ENCODE results near the gene RNFT2. TPM values are rescaled to one million over a fixed set of nuclear protein-coding genes. Genes with fewer than 3 reads are reported as not detected.

RNFT2 gene
- total RNA-seq, 2 donors from 2014 or later = 0.32 to 4.7 TPM

DNA sequence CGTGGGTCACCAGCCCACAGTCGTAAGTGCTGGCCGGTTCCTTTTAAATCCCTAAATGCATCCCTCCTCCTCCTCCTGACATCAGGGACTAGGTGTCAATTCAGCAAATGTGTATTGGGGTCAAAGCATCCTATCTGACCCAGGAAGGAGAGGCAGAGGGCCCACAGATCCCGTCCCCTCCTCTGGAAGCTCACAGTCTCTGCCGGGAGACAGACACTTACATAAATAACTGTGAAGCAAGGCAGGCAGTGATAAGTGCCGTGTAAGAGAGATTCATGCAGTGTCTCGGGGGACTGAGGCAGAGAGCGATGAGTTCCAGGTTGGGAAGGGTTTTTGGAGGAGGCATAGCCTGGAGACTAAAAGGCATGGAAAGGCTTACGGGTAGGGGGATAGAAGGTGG, 99.0 kb downstream of the RNFT2 start:
- DNase-seq (ENCODE audit: low spot score) = no peak
- no peaks in the 10 kb centered on the region for H3K4me1 ChIP-seq (replicated peaks)
- no peaks in the 10 kb centered on the region for H3K9me3 ChIP-seq
- H3K36me3 ChIP-seq = no peaks in the 10 kb centered on the region
- no peak overlapping the region for H3K27ac ChIP-seq
- intact Hi-C loops (cut with DNase I) = no loop called here
- H3K4me3 ChIP-seq = no peak overlapping the region
- 78% methylated on average over 9 of the region's 9 CpGs for WGBS
- H3K27me3 ChIP-seq (replicated peaks; ENCODE audit: insufficient read depth) = no peaks in the 10 kb centered on the region
- TF ChIP-seq, protein P1, sequence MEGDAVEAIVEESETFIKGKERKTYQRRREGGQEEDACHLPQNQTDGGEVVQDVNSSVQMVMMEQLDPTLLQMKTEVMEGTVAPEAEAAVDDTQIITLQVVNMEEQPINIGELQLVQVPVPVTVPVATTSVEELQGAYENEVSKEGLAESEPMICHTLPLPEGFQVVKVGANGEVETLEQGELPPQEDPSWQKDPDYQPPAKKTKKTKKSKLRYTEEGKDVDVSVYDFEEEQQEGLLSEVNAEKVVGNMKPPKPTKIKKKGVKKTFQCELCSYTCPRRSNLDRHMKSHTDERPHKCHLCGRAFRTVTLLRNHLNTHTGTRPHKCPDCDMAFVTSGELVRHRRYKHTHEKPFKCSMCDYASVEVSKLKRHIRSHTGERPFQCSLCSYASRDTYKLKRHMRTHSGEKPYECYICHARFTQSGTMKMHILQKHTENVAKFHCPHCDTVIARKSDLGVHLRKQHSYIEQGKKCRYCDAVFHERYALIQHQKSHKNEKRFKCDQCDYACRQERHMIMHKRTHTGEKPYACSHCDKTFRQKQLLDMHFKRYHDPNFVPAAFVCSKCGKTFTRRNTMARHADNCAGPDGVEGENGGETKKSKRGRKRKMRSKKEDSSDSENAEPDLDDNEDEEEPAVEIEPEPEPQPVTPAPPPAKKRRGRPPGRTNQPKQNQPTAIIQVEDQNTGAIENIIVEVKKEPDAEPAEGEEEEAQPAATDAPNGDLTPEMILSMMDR (IDR thresholded peaks at IDR 0.05) = no peak
- TF ChIP-seq POLR2AphosphoS5 (IDR thresholded peaks at IDR 0.05) (no peak), POLR2A (IDR thresholded peaks at IDR 0.05) (no peak)

DNA sequence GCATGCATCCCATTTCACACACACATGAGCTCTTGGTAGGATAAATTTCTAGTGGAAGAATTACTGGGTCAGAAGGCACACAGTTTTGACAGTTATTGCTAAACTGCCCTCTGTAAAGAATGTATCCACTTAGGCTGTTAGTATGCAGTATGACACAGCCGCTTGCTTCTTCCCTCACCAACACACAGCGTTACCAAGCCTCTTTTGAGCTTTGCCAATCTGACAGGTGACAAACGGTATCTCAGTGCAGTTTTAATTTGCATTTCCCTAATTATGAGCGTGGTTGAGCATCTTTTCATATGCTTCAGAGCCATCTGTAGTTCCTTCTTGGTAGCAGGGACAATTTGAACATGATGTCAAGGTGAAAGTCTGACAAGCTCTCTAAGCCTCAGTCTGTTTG, 100.2 kb downstream of the RNFT2 start:
- DNase-seq (ENCODE audit: low spot score) = no peak
- Histone ChIP-seq H3K4me1 (replicated peaks) (no peaks in the 10 kb centered on the region), H3K9me3 (no peaks in the 10 kb centered on the region), H3K27ac (no peak overlapping the region), H3K36me3 (no peaks in the 10 kb centered on the region), H3K4me3 (no peak overlapping the region), H3K27me3 (replicated peaks; ENCODE audit: insufficient read depth) (no peaks in the 10 kb centered on the region)
- TF ChIP-seq, protein P1 (IDR thresholded peaks at IDR 0.05) = no peak
- TF ChIP-seq POLR2AphosphoS5 (IDR thresholded peaks at IDR 0.05) (no peak), POLR2A (IDR thresholded peaks at IDR 0.05) (no peak)
- 79% methylated on average over 4 of the region's 4 CpGs for WGBS
- intact Hi-C loops (cut with DNase I) = no loop called here

DNA sequence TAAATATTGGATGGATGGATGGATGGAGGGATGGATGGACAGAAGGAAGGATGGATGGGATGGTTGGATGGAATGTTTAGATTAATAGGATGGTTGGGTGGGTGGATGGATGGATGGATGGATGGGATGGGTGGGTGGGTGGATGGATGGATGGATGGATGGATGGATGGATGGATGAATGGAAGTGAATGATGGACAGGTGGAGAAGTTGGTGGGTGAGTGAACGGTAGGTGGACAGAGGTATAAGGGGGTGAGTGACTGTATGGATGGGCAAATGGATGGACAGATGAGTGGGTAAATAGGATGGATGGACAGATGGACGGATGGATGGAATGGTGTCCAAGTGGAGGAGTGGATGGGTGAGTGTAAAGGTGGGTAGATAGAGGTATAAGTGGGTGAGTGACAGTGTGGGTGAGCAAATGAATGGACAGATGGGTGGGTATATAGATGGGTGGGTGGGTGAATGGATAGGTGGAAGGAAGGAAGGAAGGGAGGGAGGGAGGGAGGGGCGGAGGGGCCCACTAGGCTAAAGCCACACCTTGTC, 101.2 kb downstream of the RNFT2 start:
- H3K4me1 ChIP-seq (replicated peaks) = no peaks in the 10 kb centered on the region
- no peaks in the 10 kb centered on the region for H3K9me3 ChIP-seq
- no peak overlapping the region for H3K27ac ChIP-seq
- DNase-seq (ENCODE audit: low spot score) = no peak
- no peaks in the 10 kb centered on the region for H3K27me3 ChIP-seq (replicated peaks; ENCODE audit: insufficient read depth)
- 89% methylated on average over 3 of the region's 3 CpGs for WGBS
- H3K36me3 ChIP-seq = no peaks in the 10 kb centered on the region
- TF ChIP-seq POLR2AphosphoS5 (IDR thresholded peaks at IDR 0.05) (no peak), POLR2A (IDR thresholded peaks at IDR 0.05) (no peak)
- TF ChIP-seq, protein P1 (IDR thresholded peaks at IDR 0.05) = no peak
- no peak overlapping the region for H3K4me3 ChIP-seq
- intact Hi-C loops (cut with DNase I) = no loop called here

DNA sequence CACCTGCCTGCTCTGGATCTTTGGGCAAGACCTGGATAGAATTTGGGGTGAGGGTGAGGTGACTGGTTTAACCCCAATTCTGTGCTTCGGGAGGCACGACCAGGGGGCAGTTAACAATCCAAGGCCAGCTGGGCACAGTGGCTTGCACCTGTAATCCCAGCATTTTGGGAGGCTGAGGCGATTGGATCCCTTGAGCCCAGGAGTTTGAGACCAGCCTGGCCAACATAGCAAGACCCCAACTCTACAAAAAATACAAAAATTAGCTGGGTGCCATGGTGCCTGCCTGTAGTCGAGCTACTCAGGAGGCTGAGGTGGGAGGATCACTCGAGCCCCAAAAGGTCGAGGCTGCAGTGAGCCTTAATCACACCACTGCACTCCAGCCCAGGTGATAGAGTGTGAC, 105.0 kb downstream of the RNFT2 start:
- 96% methylated on average over 6 of the region's 6 CpGs for WGBS
- no peaks in the 10 kb centered on the region for H3K36me3 ChIP-seq

DNA sequence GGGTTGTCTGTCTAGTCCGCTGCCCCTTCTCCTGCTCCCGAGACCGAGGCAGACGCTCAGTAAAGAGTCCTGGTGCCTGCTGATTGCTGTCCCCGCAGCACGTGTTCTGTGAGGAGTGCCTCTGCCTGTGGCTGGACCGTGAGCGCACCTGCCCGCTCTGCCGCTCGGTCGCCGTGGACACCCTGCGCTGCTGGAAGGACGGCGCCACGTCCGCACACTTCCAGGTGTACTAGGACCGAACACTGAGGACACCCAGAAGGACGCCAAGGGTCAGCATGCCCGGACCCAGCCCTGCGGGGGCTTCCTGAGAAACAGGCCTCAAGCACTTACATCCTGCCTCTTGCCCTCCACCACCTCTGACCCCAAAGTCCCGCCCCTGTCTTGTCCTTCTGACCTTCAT, 111.1 kb downstream of the RNFT2 start:
- no peaks in the 10 kb centered on the region for H3K9me3 ChIP-seq
- H3K27ac ChIP-seq = no peak overlapping the region

More for the DNA sequence above, 105.0 kb downstream of the RNFT2 start:
- no peaks in the 10 kb centered on the region for H3K27me3 ChIP-seq (replicated peaks; ENCODE audit: insufficient read depth)
- H3K4me1 ChIP-seq (replicated peaks) = no peaks in the 10 kb centered on the region
- TF ChIP-seq, protein P1 (IDR thresholded peaks at IDR 0.05) = no peak
- TF ChIP-seq POLR2A (IDR thresholded peaks at IDR 0.05) (no peak), POLR2AphosphoS5 (IDR thresholded peaks at IDR 0.05) (no peak)
- H3K9me3 ChIP-seq = no peaks in the 10 kb centered on the region
- H3K4me3 ChIP-seq = no peak overlapping the region
- no peak for DNase-seq (ENCODE audit: low spot score)
- H3K27ac ChIP-seq = no peak overlapping the region
- intact Hi-C loops (cut with DNase I) = no loop called here

More for the DNA sequence above, 111.1 kb downstream of the RNFT2 start:
- Histone ChIP-seq H3K27me3 (replicated peaks; ENCODE audit: insufficient read depth) (no peaks in the 10 kb centered on the region), H3K36me3 (no peaks in the 10 kb centered on the region), H3K4me1 (replicated peaks) (no peaks in the 10 kb centered on the region), H3K4me3 (no peak overlapping the region)
- no peak for TF ChIP-seq POLR2A (IDR thresholded peaks at IDR 0.05)
- TF ChIP-seq, protein P1 (IDR thresholded peaks at IDR 0.05) = no peak
- TF ChIP-seq POLR2AphosphoS5 (IDR thresholded peaks at IDR 0.05) = no peak
- intact Hi-C loops (cut with DNase I) = no loop called here
- 94% methylated on average over 23 of the region's 23 CpGs for WGBS
- no peak for DNase-seq (ENCODE audit: low spot score)
